Panc1 (cell line): ENCODE results near the gene HMMR. TPM values are rescaled to one million over a fixed set of nuclear protein-coding genes. Genes with fewer than 3 reads are reported as not detected.
A peak's percentile ranks its signal among the peaks of the same experiment; 100 is the strongest.

ENCODE experiments used
- ATAC-seq: fragments of 200-7000 bp; cut with Tn5 transposase; 2 replicates; pipeline ENCODE4 v1.9.1; 2020; ENCODE audit warnings: mild to moderate bottlenecking, moderate library complexity
- BruUV-seq: library from RNA; stranded (reverse); fragments of 400-500 nt; replicated peaks from 2 replicates; lab custom pipeline; 2021; lab: Mats Ljungman, UMichigan
- CTCF ChIA-PET: fragments of 300-600 bp; sonication (Branson Sonifier 250); formaldehyde crosslinking; loops from one replicate; lab custom pipeline; 2022; ENCODE audit warnings: antibody characterized with exemption; lab: Charles Lee
- POLR2A ChIA-PET: fragments of 300-600 bp; sonication (Branson Sonifier 250); formaldehyde crosslinking; loops from one replicate; lab custom pipeline; 2022; ENCODE audit warnings: antibody characterized with exemption; lab: Charles Lee
- DNase-seq: peaks from one replicate; pipeline ENCODE4 v3.0.0-alpha.2; 2010; ENCODE audit warnings: low read depth, low spot score
- H3K27ac ChIP-seq: 2 replicates; pipeline ENCODE4 v1.5.1; 2011; ENCODE audit warnings: mild to moderate bottlenecking, low read length, inconsistent platforms
- H3K27me3 ChIP-seq: fragments of 200-500 bp; sonication (Bioruptor generic); 2 replicates; pipeline ENCODE4 v1.6.0; 2014; ENCODE audit warnings: low read length, inconsistent platforms; ENCODE audit not compliant: control insufficient read depth, insufficient read depth
- H3K36me3 ChIP-seq: fragments of 200-500 bp; sonication (Bioruptor generic); 2 replicates; pipeline ENCODE4 v1.5.1; 2014; ENCODE audit warnings: inconsistent platforms, mild to moderate bottlenecking, low read length, moderate library complexity; ENCODE audit not compliant: control insufficient read depth, insufficient read depth
- H3K4me1 ChIP-seq: 2 replicates; pipeline ENCODE4 v1.5.1; 2011; ENCODE audit warnings: inconsistent platforms, mild to moderate bottlenecking, low read length, moderate library complexity; ENCODE audit not compliant: control insufficient read depth, insufficient read depth
- H3K4me3 ChIP-seq, 2 experiments: 2 replicates each; pipeline ENCODE4 v1.5.1; 2011 to 2012; ENCODE audit warnings: low read depth in 2 of 2, low read length in 2 of 2, mild to moderate bottlenecking in 2 of 2, inconsistent platforms in 1 of 2, moderate library complexity in 1 of 2
- H3K9me3 ChIP-seq: fragments of 200-500 bp; sonication (Bioruptor generic); 2 replicates; pipeline ENCODE4 v1.5.1; 2014; ENCODE audit warnings: low read depth, mild to moderate bottlenecking, inconsistent platforms, low read length, moderate library complexity; ENCODE audit not compliant: control insufficient read depth, insufficient read depth
- CTCF ChIP-seq: fragments of 450-650 bp; IDR thresholded peaks from 2 replicates; pipeline ENCODE4 v1.5.1; 2017; ENCODE audit warnings: mild to moderate bottlenecking
- POLR2AphosphoS5 ChIP-seq: IDR thresholded peaks from 2 replicates; pipeline ENCODE4 v1.6.1; 2012; ENCODE audit warnings: mild to moderate bottlenecking, low read depth, low read length, moderate library complexity
- REST ChIP-seq, 2 experiments: IDR thresholded peaks; 2 replicates each; pipeline ENCODE4 v1.6.1; 2011 to 2012; ENCODE audit warnings: low read depth in 2 of 2, control low read depth in 1 of 2, low read length in 1 of 2, mild to moderate bottlenecking in 1 of 2, moderate library complexity in 1 of 2; ENCODE audit not compliant: insufficient read depth in 1 of 2
- SIN3A ChIP-seq: IDR thresholded peaks from 2 replicates; pipeline ENCODE4 v1.6.1; 2012; ENCODE audit warnings: low read depth, mild to moderate bottlenecking, low read length, moderate library complexity, borderline replicate concordance; ENCODE audit not compliant: insufficient read depth
- TCF7L2 ChIP-seq: IDR thresholded peaks from 2 replicates; pipeline ENCODE4 v1.6.1; 2011; ENCODE audit warnings: mild to moderate bottlenecking, low read depth, low read length, inconsistent platforms
- in situ Hi-C: cut with HindIII; loops from 2 replicates; pipeline ENCODE4 v1.10.0; 2016; ENCODE audit warnings: low sequenced_read_pairs, low pct_unique_long_range_greater_than_20kb
- intact Hi-C: fragments of 100-400 bp; cut with micrococcal nuclease; formaldehyde crosslinking; loops from one replicate; pipeline ENCODE4 v1.10.0; 2022; ENCODE audit not compliant: unreplicated experiment
- total RNA-seq: library from RNA; stranded (reverse); gene quantifications from one replicate; pipeline ENCODE4 v1.2.1, GENCODE V29; 2021; ENCODE audit not compliant: unreplicated experiment

The HMMR gene
- total RNA-seq, 1 experiment from 2014 or later, result 42.5 TPM

GRCh38 chr5:163508753-163509152, 48.3 kb downstream of the HMMR start:
- CTCF ChIA-PET, result no interaction called here
- peak overlapping the region; percentile 30 to 94 for H3K4me3 ChIP-seq

GRCh38 chr5:163509291-163509951, 49.0 kb downstream of the HMMR start:
- Histone ChIP-seq H3K36me3 (peaks cover 14% of the 10 kb centered on the region), H3K9me3 (no peaks in the 10 kb centered on the region), H3K4me1 (peaks cover 14% of the 10 kb centered on the region; the same call in 1 of the 2 replicates), H3K27me3 (no peaks in the 10 kb centered on the region), H3K27ac (peak overlapping the region; percentile 77), H3K4me3 (peak overlapping the region; percentile 30 to 94)
- POLR2A ChIA-PET, result interaction anchor here (0.6 to 0.9 kb wide), 2 partner anchors 49 to 71 kb away, joined by 3 to 7 read pairs; partner anchors contain the start of genes HMMR and NUDCD2
- in situ Hi-C loops (no loop called here), intact Hi-C loops (no loop called here)
- CTCF ChIA-PET, result interaction anchor here (0.6 kb wide), 1 partner anchor 12 kb away, joined by 3 read pairs; no protein-coding TSS in a partner anchor
- DNase-seq, result no peak
- no peak for TF ChIP-seq SIN3A
- 0 out of 2 replicates have a peak, but pooled peaks have one; percentile 21 for TF ChIP-seq TCF7L2
- TF ChIP-seq REST (IDR thresholded peaks at IDR 0.05; ENCODE audit: insufficient read depth in 1 of 2, low read depth in 2 of 2, low read length in 1 of 2), result no peak
- ATAC-seq, result no peak
- BruUV-seq, result no TSS peak

More at GRCh38 chr5:163508753-163509152, 48.3 kb downstream of the HMMR start:
- Histone ChIP-seq H3K9me3 (no peaks in the 10 kb centered on the region), H3K36me3 (peaks cover 8% of the 10 kb centered on the region; the same call in 1 of the 2 replicates), H3K27ac (peak overlapping the region; percentile 77), H3K4me1 (peaks cover 14% of the 10 kb centered on the region; the same call in 1 of the 2 replicates), H3K27me3 (no peaks in the 10 kb centered on the region)
- in situ Hi-C loops (no loop called here), intact Hi-C loops (no loop called here)
- ATAC-seq (no peak), DNase-seq (no peak)
- POLR2A ChIA-PET, result no interaction called here
- no TSS peak for BruUV-seq
- TF ChIP-seq TCF7L2 (no peak), SIN3A (no peak)

GRCh38 chr5:163512526-163512925, 52.1 kb downstream of the HMMR start:
- ChIA-PET POLR2A (no interaction called here), CTCF (no interaction called here)
- no peak for TF ChIP-seq TCF7L2
- TF ChIP-seq CTCF, result no peak
- TF ChIP-seq SIN3A, result no peak
- no peak for TF ChIP-seq REST (IDR thresholded peaks at IDR 0.05; ENCODE audit: insufficient read depth in 1 of 2, low read depth in 2 of 2, low read length in 1 of 2)
- no peak for TF ChIP-seq POLR2AphosphoS5
- BruUV-seq, result no TSS peak
- no peaks in the 10 kb centered on the region for H3K9me3 ChIP-seq
- peaks cover 26% of the 10 kb centered on the region for H3K36me3 ChIP-seq
- H3K4me3 ChIP-seq, result no peak overlapping the region
- in situ Hi-C loops, result no loop called here
- H3K27ac ChIP-seq, result no peak overlapping the region
- no peak for DNase-seq
- no peak for ATAC-seq
- intact Hi-C loops, result no loop called here
- H3K27me3 ChIP-seq, result no peaks in the 10 kb centered on the region
- peaks cover 9% of the 10 kb centered on the region; the same call in 1 of the 2 replicates for H3K4me1 ChIP-seq
